ENCODE data around the gene CTXND1. TPM values are rescaled to one million over a fixed set of nuclear protein-coding genes. Genes with fewer than 3 reads are reported as not detected.

CTXND1 gene
- total and polyA plus RNA-seq, 8 donors = 0.29 to 4.3 (median 1.4) TPM

- intact Hi-C loops (cut with DNase I; ENCODE audit: low total_unique reads) = no loop called here
- DNase-seq = no peak
- Histone ChIP-seq H3K4me1 (peaks cover 4 to 11% (median 8%) of the 10 kb centered on the region in 4 donors), H3K4me3 (no peak overlapping the region), H3K27ac (no peak overlapping the region), H3K9me3 (no peaks in the 10 kb centered on the region), H3K36me3 (peaks cover 15 to 95% (median 80%) of the 10 kb centered on the region in 4 donors), H3K27me3 (no peaks in the 10 kb centered on the region)
- TF ChIP-seq CTCF (IDR thresholded peaks at IDR 0.05) = no peak
- no peak for TF ChIP-seq POLR2A (IDR thresholded peaks at IDR 0.05)
- no peak for TF ChIP-seq EP300 (IDR thresholded peaks at IDR 0.05)
- no peak for TF ChIP-seq POLR2AphosphoS5 (IDR thresholded peaks at IDR 0.05)
- WGBS, 5 donors = 89 to 96% (median 93%) methylated on average over 10 of the region's 10 CpGs
These were observed 68.7 kb downstream of the CTXND1 start for GRCh38 chr15:80183306-80183705.

- WGBS, 5 donors = 45 to 66% (median 58%) methylated on average over 5 of the region's 5 CpGs
These were observed 69.3 kb downstream of the CTXND1 start for GRCh38 chr15:80182611-80183261.

GRCh38 chr15:80180986-80181385, 71.0 kb downstream of the CTXND1 start:
- Histone ChIP-seq H3K36me3 (peaks cover 7 to 96% (median 62%) of the 10 kb centered on the region in 4 donors), H3K27ac (no peak overlapping the region), H3K27me3 (no peaks in the 10 kb centered on the region), H3K4me3 (no peak overlapping the region), H3K4me1 (peaks cover 4 to 16% (median 10%) of the 10 kb centered on the region in 4 donors), H3K9me3 (no peaks in the 10 kb centered on the region)
- 91 to 96% (median 93%) methylated on average over 10 of the region's 10 CpGs for WGBS, 5 donors
- DNase-seq = no peak
- intact Hi-C loops (cut with DNase I; ENCODE audit: low total_unique reads) = no loop called here
- TF ChIP-seq POLR2A (IDR thresholded peaks at IDR 0.05) (no peak), POLR2AphosphoS5 (IDR thresholded peaks at IDR 0.05) (no peak), CTCF (IDR thresholded peaks at IDR 0.05) (no peak), EP300 (IDR thresholded peaks at IDR 0.05) (no peak)

More at GRCh38 chr15:80182611-80183261, 69.3 kb downstream of the CTXND1 start:
- intact Hi-C loops (cut with DNase I; ENCODE audit: low total_unique reads) = no loop called here
- no peak overlapping the region for H3K4me3 ChIP-seq
- TF ChIP-seq POLR2A (IDR thresholded peaks at IDR 0.05) (no peak), EP300 (IDR thresholded peaks at IDR 0.05) (no peak), POLR2AphosphoS5 (IDR thresholded peaks at IDR 0.05) (no peak), CTCF (IDR thresholded peaks at IDR 0.05) (no peak)
- peaks cover 4 to 11% (median 8%) of the 10 kb centered on the region in 4 donors for H3K4me1 ChIP-seq
- no peaks in the 10 kb centered on the region for H3K9me3 ChIP-seq
- DNase-seq = no peak
- no peak overlapping the region for H3K27ac ChIP-seq
- peaks cover 15 to 96% (median 76%) of the 10 kb centered on the region in 4 donors for H3K36me3 ChIP-seq
- no peaks in the 10 kb centered on the region for H3K27me3 ChIP-seq

- Histone ChIP-seq H3K9me3 (no peaks in the 10 kb centered on the region), H3K27me3 (no peaks in the 10 kb centered on the region), H3K4me1 (peaks cover 4 to 16% (median 10%) of the 10 kb centered on the region in 4 donors), H3K36me3 (peaks cover 4 to 95% (median 58%) of the 10 kb centered on the region in 4 donors), H3K27ac (no peak overlapping the region), H3K4me3 (no peak overlapping the region)
- no peak for DNase-seq
- 84 to 89% (median 86%) methylated on average over 7 of the region's 7 CpGs for WGBS, 5 donors
- intact Hi-C loops (cut with DNase I; ENCODE audit: low total_unique reads) = no loop called here
- TF ChIP-seq EP300 (IDR thresholded peaks at IDR 0.05) (no peak), CTCF (IDR thresholded peaks at IDR 0.05) (no peak), POLR2A (IDR thresholded peaks at IDR 0.05) (no peak), POLR2AphosphoS5 (IDR thresholded peaks at IDR 0.05) (no peak)
These were observed 71.5 kb downstream of the CTXND1 start for GRCh38 chr15:80180468-80180867.
